HCT116 (cell line): Measurements from ENCODE around the gene BAG2.

ENCODE experiments used
- ATF3 ChIP-seq: IDR thresholded peaks from 2 replicates; pipeline ENCODE4 v1.6.1; 2012
- CEBPB ChIP-seq: IDR thresholded peaks from 2 replicates; pipeline ENCODE4 v1.6.1; 2012; ENCODE audit warnings: low read depth
- CTCF ChIP-seq, 3 experiments: fragments of 200-600 bp in 1 of 3; sonication (generic) in 1 of 3; IDR thresholded peaks in 2 of 3; conservative IDR thresholded peaks in 1 of 3; 2 replicates each; pipeline ENCODE4 v1.5.1; 2012 to 2017; ENCODE audit warnings: low read depth in 2 of 3, low read length in 2 of 3, antibody characterized with exemption in 1 of 3, borderline replicate concordance in 1 of 3, control low read depth in 1 of 3, mild to moderate bottlenecking in 1 of 3, mixed read lengths in 1 of 3, mixed run types in 1 of 3, moderate library complexity in 1 of 3; ENCODE audit not compliant: insufficient read depth in 1 of 3
- EZH2 ChIP-seq: fragments of 200-600 bp; sonication (generic); IDR thresholded peaks from 2 replicates; pipeline ENCODE4 v1.6.1; 2017; ENCODE audit warnings: antibody characterized with exemption, mixed run types
- POLR2A ChIP-seq: IDR thresholded peaks from 2 replicates; pipeline ENCODE4 v1.7.0; 2011; ENCODE audit warnings: borderline replicate concordance; ENCODE audit not compliant: insufficient read depth, insufficient read length; ENCODE audit errors: extremely low read depth
- POLR2AphosphoS5 ChIP-seq: IDR thresholded peaks from 2 replicates; pipeline ENCODE4 v1.6.1; 2011; ENCODE audit warnings: mild to moderate bottlenecking, low read depth, low read length, moderate library complexity
- REST ChIP-seq: IDR thresholded peaks from 2 replicates; pipeline ENCODE4 v1.6.1; 2012; ENCODE audit warnings: low read depth
- SP1 ChIP-seq: IDR thresholded peaks from 2 replicates; pipeline ENCODE4 v1.6.1; 2012; ENCODE audit warnings: low read depth
- SRF ChIP-seq: IDR thresholded peaks from 2 replicates; pipeline ENCODE4 v1.6.1; 2012; ENCODE audit warnings: low read depth
- ZBTB33 ChIP-seq: IDR thresholded peaks from 2 replicates; pipeline ENCODE4 v1.6.1; 2011; ENCODE audit warnings: mild to moderate bottlenecking, low read length, moderate library complexity; ENCODE audit not compliant: insufficient replicate concordance; ENCODE audit errors: extremely low read depth

- TF ChIP-seq CEBPB: no peak
- no peak for TF ChIP-seq SP1
- TF ChIP-seq CTCF (IDR thresholded peaks at IDR 0.05 in 2 of 3, conservative IDR thresholded peaks at IDR 0.05 in 1 of 3; ENCODE audit: borderline replicate concordance in 1 of 3, insufficient read depth in 1 of 3, low read depth in 2 of 3, low read length in 2 of 3): no peak
- TF ChIP-seq POLR2A: no peak
- no peak for TF ChIP-seq POLR2AphosphoS5
- TF ChIP-seq EZH2: no peak
- TF ChIP-seq ATF3: no peak
- TF ChIP-seq REST: no peak
- TF ChIP-seq SRF: no peak
- no peak for TF ChIP-seq ZBTB33
These were observed 28.4 kb upstream of the BAG2 start for GRCh38 chr6:57143690-57144089.
